Sigmoid colon (tissue), 7 donors: ENCODE measurements around the gene CHRNA1. TPM values are rescaled to one million over a fixed set of nuclear protein-coding genes. Genes with fewer than 3 reads are reported as not detected.
A peak's percentile ranks its signal among the peaks of the same experiment; 100 is the strongest.

Source experiments
- DNase-seq: peaks from one replicate; pipeline ENCODE4 v3.0.0-alpha.2; 2019
- H3K27ac ChIP-seq, 4 donors: fragments of 200-600 bp; sonication (generic); one replicate each; pipeline ENCODE4 v1.5.1; 2016 to 2019; ENCODE audit warnings: mild to moderate bottlenecking in 1 of 4
- H3K27me3 ChIP-seq, 3 donors: fragments of 200-600 bp; sonication (generic); one replicate each; pipeline ENCODE4 v1.5.1; 2019; ENCODE audit warnings: mild to moderate bottlenecking in 1 of 3
- H3K36me3 ChIP-seq, 4 donors: fragments of 200-600 bp; sonication (generic); one replicate each; pipeline ENCODE4 v1.5.1; 2016 to 2019
- H3K4me1 ChIP-seq, 4 donors: fragments of 200-600 bp; sonication (generic); one replicate each; pipeline ENCODE4 v1.5.1; 2017 to 2019
- H3K4me3 ChIP-seq, 4 donors: fragments of 200-600 bp; sonication (generic); one replicate each; pipeline ENCODE4 v1.5.1; 2017 to 2019; ENCODE audit warnings: mild to moderate bottlenecking in 2 of 4, moderate library complexity in 1 of 4
- H3K9me3 ChIP-seq, 4 donors: fragments of 200-600 bp in 3 of 4; sonication (generic) in 3 of 4; one replicate each; pipeline versions ENCODE4 v1.5.1 to v1.6.1; 2013 to 2019
- EP300 ChIP-seq, 4 donors: sonication (generic); formaldehyde crosslinking; IDR thresholded peaks; one replicate each; pipeline ENCODE4 v1.6.1; 2017; ENCODE audit warnings: antibody characterized with exemption in 4 of 4
- POLR2A ChIP-seq, 2 donors: fragments of 450-650 bp; IDR thresholded peaks; one replicate each; pipeline ENCODE4 v1.6.1; 2016; ENCODE audit warnings: antibody characterized with exemption in 2 of 2, mild to moderate bottlenecking in 2 of 2, moderate library complexity in 2 of 2
- POLR2AphosphoS5 ChIP-seq, 4 donors: sonication (generic); formaldehyde crosslinking; IDR thresholded peaks; one replicate each; pipeline ENCODE4 v1.6.1; 2017; ENCODE audit warnings: antibody characterized with exemption in 4 of 4
- WGBS, 2 donors: extraction: QIAGEN DNeasy Blood & Tissue Kit; methylation state at CpG; one replicate each; pipeline ENCODE4 v1.1.7; 2013; 5-methylcytosine and 5-hydroxymethylcytosine counted together
- intact Hi-C: fragments of 100-400 bp; cut with DNase I; formaldehyde crosslinking; loops from one replicate; pipeline ENCODE4 v1.15.1; 2023
- polyA plus RNA-seq, 3 donors: library from polyadenylated mRNA; stranded (reverse); fragments of 200-250 nt; gene quantifications; one replicate each; pipeline ENCODE4 v1.2.3, GENCODE V29; 2013
- total RNA-seq, 4 donors: library from RNA; depleted of rRNA; stranded (reverse); fragments of >200 nt; gene quantifications; one replicate each; pipeline ENCODE4 v1.1.0, GENCODE V29; 2016
- TF ChIP-seq, protein P1 (sequence below), 4 experiments: fragments of 450-650 bp in 3 of 4; fragments of 200-600 bp in 1 of 4; IDR thresholded peaks; one replicate each; pipeline ENCODE4 v1.5.1; 2016 to 2019; ENCODE audit warnings: antibody characterized with exemption in 4 of 4, mild to moderate bottlenecking in 3 of 4, moderate library complexity in 2 of 4
- donor health status: healthy with polysubstance abuse.
- donor health status: Bipolar disorder and iron deficiency.
- donor health status: healthy.

CHRNA1 gene
- total and polyA plus RNA-seq, 7 donors, result 0.32 to 2.1 (median 1.2) TPM; not detected in 4

DNA sequence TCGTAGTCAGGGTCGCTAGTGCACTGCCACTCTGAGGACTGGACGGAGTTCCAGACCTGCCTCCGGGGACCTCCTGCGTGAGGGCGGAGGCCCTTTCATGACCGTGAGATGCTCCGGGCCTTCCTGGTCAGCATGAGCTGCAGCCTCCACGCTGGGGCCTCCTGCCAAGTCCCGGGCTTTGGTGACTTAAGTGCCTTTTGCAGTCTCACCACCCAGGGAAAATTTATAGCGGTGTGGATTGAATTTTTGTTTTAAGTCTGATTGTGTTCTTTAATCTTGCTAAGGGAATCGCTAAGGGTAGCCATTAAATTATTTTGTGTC is 33.6 kb downstream of the CHRNA1 start:
- intact Hi-C loops, result no loop called here
- Histone ChIP-seq H3K36me3 (no peaks in the 10 kb centered on the region), H3K27me3 (peaks cover 0 to 32% (median 0%) of the 10 kb centered on the region in 3 donors), H3K27ac (no peak overlapping the region), H3K9me3 (no peaks in the 10 kb centered on the region), H3K4me1 (peaks cover 0 to 13% (median 13%) of the 10 kb centered on the region in 4 donors), H3K4me3 (peak overlapping the region in 3 of 4 donors; percentile 37 to 48 (median 45))
- WGBS, 2 donors, result 74 to 85% methylated on average over 12 of the region's 12 CpGs
- TF ChIP-seq EP300 (IDR thresholded peaks at IDR 0.05), result no peak
- no peak for TF ChIP-seq POLR2AphosphoS5 (IDR thresholded peaks at IDR 0.05)
- no peak for TF ChIP-seq POLR2A (IDR thresholded peaks at IDR 0.05)
- TF ChIP-seq, protein P1, sequence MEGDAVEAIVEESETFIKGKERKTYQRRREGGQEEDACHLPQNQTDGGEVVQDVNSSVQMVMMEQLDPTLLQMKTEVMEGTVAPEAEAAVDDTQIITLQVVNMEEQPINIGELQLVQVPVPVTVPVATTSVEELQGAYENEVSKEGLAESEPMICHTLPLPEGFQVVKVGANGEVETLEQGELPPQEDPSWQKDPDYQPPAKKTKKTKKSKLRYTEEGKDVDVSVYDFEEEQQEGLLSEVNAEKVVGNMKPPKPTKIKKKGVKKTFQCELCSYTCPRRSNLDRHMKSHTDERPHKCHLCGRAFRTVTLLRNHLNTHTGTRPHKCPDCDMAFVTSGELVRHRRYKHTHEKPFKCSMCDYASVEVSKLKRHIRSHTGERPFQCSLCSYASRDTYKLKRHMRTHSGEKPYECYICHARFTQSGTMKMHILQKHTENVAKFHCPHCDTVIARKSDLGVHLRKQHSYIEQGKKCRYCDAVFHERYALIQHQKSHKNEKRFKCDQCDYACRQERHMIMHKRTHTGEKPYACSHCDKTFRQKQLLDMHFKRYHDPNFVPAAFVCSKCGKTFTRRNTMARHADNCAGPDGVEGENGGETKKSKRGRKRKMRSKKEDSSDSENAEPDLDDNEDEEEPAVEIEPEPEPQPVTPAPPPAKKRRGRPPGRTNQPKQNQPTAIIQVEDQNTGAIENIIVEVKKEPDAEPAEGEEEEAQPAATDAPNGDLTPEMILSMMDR (IDR thresholded peaks at IDR 0.05), result no peak
- DNase-seq, result no peak

DNA sequence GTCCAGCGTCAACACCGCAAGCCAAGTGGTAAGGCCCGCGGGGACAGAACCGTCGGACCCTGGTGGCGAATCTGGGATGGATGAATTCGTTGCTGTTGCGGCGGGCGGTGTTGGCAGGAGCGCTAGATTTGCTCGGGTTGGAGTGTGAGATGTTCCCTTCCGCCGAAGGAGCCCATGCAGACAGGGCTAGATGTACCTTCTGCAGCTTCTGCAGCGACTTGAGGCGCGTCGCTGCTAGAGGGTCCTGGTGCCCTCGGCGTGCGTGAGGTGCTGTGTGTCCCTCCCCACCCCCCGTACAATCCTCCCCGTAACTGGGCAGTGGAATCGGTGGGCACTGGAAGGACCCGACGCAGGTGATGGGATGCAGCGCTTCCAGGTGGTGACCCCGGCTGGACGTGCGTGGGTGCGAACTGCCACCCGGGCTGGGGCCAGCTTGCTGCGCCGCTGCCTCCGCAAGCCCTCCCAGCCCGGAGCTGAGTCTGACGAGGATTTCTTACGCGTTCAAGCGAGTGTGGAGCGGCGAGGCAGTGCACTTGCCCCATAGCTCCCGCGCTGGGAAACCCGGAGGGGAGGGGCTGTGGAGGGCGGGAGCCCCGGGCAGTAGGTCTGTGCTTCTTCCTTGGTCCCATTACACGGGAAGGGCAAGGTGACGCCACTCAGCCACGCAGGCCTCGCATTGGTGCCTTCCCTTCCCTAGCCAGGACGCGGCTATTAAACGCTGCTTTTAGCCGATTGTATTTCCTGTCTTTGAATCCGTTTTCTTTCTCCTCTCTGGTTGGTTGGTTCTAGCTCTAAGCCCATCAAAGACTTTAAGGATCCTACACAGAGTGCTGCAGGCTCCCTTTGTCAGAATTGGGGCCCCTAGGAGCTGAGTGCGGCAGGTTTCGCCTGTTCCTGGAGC is 34.2 kb downstream of the CHRNA1 start:
- Histone ChIP-seq H3K27ac (no peak overlapping the region), H3K27me3 (peaks cover 0 to 32% (median 0%) of the 10 kb centered on the region in 3 donors), H3K4me1 (peaks cover 0 to 13% (median 13%) of the 10 kb centered on the region in 4 donors), H3K4me3 (peak overlapping the region; percentile 19 to 48 (median 41)), H3K36me3 (no peaks in the 10 kb centered on the region), H3K9me3 (no peaks in the 10 kb centered on the region)
- TF ChIP-seq, protein P1 (IDR thresholded peaks at IDR 0.05), result no peak
- no peak for TF ChIP-seq EP300 (IDR thresholded peaks at IDR 0.05)
- no peak for TF ChIP-seq POLR2A (IDR thresholded peaks at IDR 0.05)
- no peak for TF ChIP-seq POLR2AphosphoS5 (IDR thresholded peaks at IDR 0.05)
- DNase-seq, result no peak
- 6 to 12% methylated on average over 59 of the region's 59 CpGs for WGBS, 2 donors
- intact Hi-C loops, result no loop called here

DNA sequence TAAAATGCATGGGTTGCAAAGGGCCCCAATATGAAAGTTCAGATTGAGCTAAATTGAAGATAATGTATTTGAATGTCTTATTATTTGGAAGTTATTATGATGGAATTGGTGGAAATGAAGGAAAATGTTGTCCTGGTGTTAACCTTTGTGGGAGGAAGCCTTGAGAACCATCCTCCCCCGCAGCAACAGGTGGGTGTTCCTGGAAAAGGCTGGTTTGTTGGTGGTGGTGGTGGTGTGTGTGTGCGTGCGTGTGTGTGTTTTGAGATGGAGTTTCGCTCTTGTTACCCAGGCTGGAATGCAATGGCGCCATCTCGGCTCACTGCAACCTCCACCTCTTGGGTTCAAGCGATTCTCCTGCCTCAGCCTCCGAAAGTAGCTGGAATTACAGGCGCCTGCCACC is 36.2 kb downstream of the CHRNA1 start:
- DNase-seq, result no peak
- H3K27ac ChIP-seq, result no peak overlapping the region
- no peaks in the 10 kb centered on the region for H3K36me3 ChIP-seq
- no peaks in the 10 kb centered on the region for H3K9me3 ChIP-seq
- intact Hi-C loops, result no loop called here
- TF ChIP-seq POLR2A (IDR thresholded peaks at IDR 0.05) (no peak), EP300 (IDR thresholded peaks at IDR 0.05) (no peak), POLR2AphosphoS5 (IDR thresholded peaks at IDR 0.05) (no peak)
- TF ChIP-seq, protein P1 (IDR thresholded peaks at IDR 0.05), result no peak
- H3K27me3 ChIP-seq, result peaks cover 0 to 32% (median 0%) of the 10 kb centered on the region in 3 donors
- peaks cover 0 to 13% (median 13%) of the 10 kb centered on the region in 4 donors for H3K4me1 ChIP-seq
- 95 to 96% methylated on average over 9 of the region's 9 CpGs for WGBS, 2 donors
- H3K4me3 ChIP-seq, result no peak overlapping the region

DNA sequence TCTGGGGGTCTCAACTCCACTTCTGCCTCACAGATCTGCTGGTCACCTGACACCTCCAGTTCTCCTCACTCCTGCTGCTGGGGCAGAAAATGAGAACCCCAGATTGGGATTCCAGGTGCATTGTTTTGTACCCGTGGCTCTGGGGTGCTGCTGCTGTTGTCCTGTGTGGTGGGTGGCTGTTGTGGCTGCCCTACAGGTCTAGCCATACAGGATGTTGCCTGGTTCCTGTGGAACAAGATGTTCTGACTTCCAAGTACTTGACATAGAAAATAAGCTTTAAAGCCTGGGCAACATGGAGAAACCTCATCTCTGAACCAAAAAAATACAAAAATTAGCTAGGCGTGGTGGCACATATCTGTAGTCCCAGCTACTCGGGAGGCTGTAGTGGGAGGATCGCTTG is 38.1 kb downstream of the CHRNA1 start:
- TF ChIP-seq EP300 (IDR thresholded peaks at IDR 0.05), result no peak
- TF ChIP-seq POLR2AphosphoS5 (IDR thresholded peaks at IDR 0.05), result no peak
- no peak for TF ChIP-seq POLR2A (IDR thresholded peaks at IDR 0.05)
- TF ChIP-seq, protein P1 (IDR thresholded peaks at IDR 0.05), result no peak
- no peak overlapping the region for H3K4me3 ChIP-seq

More for the DNA sequence above, 38.1 kb downstream of the CHRNA1 start:
- intact Hi-C loops, result no loop called here
- no peak overlapping the region for H3K27ac ChIP-seq
- WGBS, 2 donors, result 58 to 78% methylated on average over 4 of the region's 4 CpGs
- H3K36me3 ChIP-seq, result no peaks in the 10 kb centered on the region
- peaks cover 0 to 13% (median 13%) of the 10 kb centered on the region in 4 donors for H3K4me1 ChIP-seq
- peaks cover 0 to 32% (median 0%) of the 10 kb centered on the region in 3 donors for H3K27me3 ChIP-seq
- no peak for DNase-seq
- no peaks in the 10 kb centered on the region for H3K9me3 ChIP-seq
